MG63 (cell line): ENCODE measurements around the gene HSP90AA1. TPM values are rescaled to one million over a fixed set of nuclear protein-coding genes. Genes with fewer than 3 reads are reported as not detected.
"Not testable (repeated sequence)": the region's sequence is repeated elsewhere in the genome, so short reads cannot be mapped to it uniquely, and the experiment has no call there.

ENCODE experiments used
- DNase-seq: peaks from one replicate; pipeline ENCODE4 v3.0.0-alpha.2; 2020
- H3K27me3 ChIP-seq: fragments of 250-450 bp; sonication (Bioruptor Pico); 2 replicates; pipeline ENCODE4 v1.5.1; 2020; ENCODE audit warnings: mild to moderate bottlenecking, moderate library complexity
- H3K36me3 ChIP-seq: fragments of 250-450 bp; sonication (Bioruptor Pico); 2 replicates; pipeline ENCODE4 v1.5.1; 2020; ENCODE audit warnings: mild to moderate bottlenecking, moderate library complexity
- H3K4me3 ChIP-seq: fragments of 250-450 bp; sonication (Bioruptor Pico); 2 replicates; pipeline ENCODE4 v1.5.1; 2020; ENCODE audit warnings: mild to moderate bottlenecking, moderate library complexity
- H3K9me3 ChIP-seq: fragments of 250-450 bp; sonication (Bioruptor Pico); 2 replicates; pipeline ENCODE4 v1.5.1; 2020; ENCODE audit warnings: mild to moderate bottlenecking, moderate library complexity
- total RNA-seq: library from RNA; depleted of rRNA; stranded (reverse); fragments of >200 nt; shearing (Covaris generic); gene quantifications from 2 replicates; pipeline ENCODE4 v1.2.3, GENCODE V29; 2014; ENCODE audit warnings: low replicate concordance

The HSP90AA1 gene
- total RNA-seq, 1 experiment from 2014 or later, result 180 TPM

DNA sequence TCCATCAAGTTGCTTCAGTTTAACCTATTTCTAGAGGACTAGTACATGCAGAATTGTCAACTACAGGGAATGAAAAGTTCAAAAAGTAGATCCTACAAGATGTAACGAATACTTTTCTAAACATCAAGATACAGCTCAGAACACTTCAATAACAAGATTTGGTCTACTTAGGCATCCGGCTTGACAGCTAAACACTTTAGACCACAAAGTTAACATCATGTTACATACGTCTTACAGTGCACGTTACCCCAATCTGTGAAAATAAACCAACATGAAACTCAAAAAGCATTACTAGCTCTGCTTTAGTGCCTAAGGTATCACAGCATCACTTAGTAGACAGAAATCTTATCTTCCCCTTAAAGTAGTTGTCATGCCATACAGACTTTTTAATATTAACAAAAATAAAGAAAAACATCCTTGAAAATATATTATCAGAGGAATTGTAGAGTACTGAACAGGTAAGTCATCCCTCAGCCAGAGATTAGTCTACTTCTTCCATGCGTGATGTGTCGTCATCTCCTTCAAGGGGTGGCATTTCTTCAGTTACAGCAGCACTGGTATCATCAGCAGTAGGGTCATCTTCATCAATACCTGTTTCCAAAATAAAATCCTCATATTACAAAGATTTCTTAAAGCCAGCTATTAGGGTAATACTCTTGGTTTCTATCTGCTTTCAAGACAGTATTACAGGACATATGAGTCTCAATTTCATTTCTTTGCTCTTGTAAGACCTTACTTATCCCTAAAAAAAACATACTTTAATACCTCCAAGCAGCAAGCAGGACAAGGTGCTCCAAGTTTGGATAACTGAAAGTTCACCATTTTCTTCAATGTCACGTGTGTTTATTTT lies 5.4 kb downstream of the HSP90AA1 start:
- no peak for DNase-seq
- H3K36me3 ChIP-seq, result peaks cover 69% of the 10 kb centered on the region
- no peaks in the 10 kb centered on the region for H3K27me3 ChIP-seq

DNA sequence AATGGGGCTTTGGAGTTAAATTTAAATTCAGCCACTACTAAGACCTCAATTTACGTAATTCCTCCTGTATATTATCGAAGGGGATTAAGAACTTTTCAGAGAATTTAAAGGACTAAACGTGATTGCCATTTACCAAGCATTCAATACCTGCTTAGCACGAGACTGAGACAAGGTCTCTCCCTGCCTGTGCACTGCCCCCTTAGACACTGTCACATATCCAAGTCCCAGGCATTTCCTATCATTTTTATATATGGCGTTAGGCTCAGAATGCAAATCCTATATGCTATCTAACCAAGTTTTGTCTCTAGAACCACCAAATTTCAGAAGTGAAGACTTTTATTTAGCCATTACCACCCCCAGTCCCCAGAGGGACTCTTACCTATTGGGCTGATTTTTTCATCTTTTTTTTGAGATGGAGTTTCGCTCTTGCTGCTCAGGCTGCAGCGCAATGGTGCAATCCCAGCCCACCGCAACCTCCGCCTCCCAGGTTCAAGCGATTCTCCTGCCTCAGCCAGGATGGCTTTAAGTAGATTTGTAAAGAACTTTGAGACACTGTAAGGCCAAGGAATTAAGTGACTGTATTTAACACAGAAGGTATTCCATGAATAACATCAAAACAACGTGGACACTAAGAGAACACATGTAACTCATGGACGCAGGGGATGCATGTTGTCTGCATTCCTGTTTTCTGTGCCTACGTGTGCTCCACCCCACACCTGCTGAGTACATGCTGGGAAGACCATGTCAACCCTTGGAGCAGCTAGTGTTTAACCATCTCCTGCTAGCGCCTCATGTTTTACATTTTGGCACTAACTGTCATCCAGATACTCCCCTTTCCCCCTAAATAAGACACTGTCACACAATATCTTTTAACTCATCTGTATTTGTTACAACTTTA lies 6.4 kb downstream of the HSP90AA1 start:
- DNase-seq, result no peak
- Histone ChIP-seq H3K9me3 (no peaks in the 10 kb centered on the region), H3K36me3 (peaks cover 61% of the 10 kb centered on the region), H3K27me3 (no peaks in the 10 kb centered on the region), H3K4me3 (no peak overlapping the region)

More for the DNA sequence above, 5.4 kb downstream of the HSP90AA1 start:
- no peak overlapping the region for H3K4me3 ChIP-seq
- no peaks in the 10 kb centered on the region for H3K9me3 ChIP-seq

DNA sequence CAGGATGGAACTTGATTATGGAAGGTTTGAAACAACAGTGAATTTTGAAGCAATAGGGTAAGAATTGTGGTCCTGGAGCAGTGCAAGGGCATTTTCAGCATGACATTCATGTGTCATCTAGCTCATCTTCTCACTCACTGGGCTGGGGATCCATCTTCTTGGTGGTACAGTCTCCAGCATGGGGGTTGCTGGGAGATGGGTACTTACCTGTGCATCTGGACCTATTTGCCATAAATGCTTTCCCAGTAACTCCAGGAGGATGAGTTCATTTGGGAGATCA lies 7.2 kb downstream of the HSP90AA1 start:
- no peak for DNase-seq
- Histone ChIP-seq H3K4me3 (no peak overlapping the region), H3K27me3 (no peaks in the 10 kb centered on the region), H3K9me3 (no peaks in the 10 kb centered on the region), H3K36me3 (peaks cover 53% of the 10 kb centered on the region)

DNA sequence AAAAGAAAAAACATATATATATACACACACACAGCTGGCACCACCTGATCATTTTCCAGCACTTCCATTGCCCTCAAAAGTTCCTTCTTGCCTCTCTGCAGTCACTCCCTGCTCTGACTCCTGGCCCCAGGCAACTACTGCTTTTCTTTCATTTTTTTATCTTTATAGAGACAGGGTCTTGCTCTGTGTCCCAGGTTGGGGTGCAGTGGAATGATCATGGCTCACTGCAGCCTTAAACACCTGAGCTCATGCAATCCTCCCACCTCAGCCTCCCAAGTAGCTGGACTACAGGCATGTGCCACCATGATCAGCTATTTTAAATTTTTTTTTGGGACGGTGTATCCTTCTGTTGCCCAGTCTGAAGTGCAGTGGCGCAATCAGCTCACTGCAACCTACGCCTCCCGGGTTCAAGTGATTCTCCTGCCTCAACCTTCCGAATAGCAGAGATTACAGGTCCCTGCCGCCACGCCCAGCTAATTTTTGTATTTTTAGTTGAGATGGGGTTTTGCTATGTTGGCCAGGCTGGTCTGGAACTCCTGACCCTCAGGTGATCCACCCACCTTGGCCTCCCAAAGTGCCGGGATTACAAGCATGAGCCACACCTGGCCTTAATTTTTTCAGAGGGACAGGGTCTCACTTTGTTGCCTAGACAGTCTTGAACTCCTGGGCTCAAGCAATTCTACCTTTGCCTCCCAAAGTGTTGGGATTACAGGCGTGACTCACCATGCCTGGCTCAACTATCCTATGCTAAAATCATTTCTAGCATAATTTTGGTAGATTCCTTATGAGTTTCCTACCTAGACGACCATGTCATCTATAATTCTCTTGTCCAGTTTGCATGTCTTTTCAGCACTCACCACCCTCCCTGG lies 7.8 kb downstream of the HSP90AA1 start:
- DNase-seq, result no peak
- no peaks in the 10 kb centered on the region for H3K27me3 ChIP-seq
- H3K9me3 ChIP-seq, result no peaks in the 10 kb centered on the region
- no peak overlapping the region for H3K4me3 ChIP-seq
- peaks cover 47% of the 10 kb centered on the region for H3K36me3 ChIP-seq

DNA sequence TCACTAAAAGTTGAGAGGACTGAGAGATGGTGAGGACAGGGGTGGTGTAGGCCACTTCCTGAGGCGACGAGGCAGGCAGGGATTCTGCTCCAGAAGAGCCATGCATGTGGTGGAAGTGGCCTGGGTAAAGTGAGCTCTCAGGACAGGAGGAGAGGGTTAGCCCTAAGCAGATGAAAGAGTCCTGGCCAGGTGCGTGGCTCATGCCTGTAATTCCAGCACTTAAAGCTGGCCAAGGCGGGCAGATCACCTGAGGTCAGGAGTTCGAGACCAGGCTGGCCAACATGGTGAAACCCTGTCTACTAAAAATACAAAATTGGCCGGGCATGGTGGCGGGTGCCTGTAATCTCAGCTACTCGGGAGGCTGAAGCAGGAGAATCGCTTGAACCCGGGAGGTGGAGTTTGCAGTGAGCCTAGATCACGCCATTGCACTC lies 8.5 kb downstream of the HSP90AA1 start:
- not testable (repeated sequence) for H3K4me3 ChIP-seq, DNase-seq, H3K9me3 ChIP-seq, H3K27me3 ChIP-seq
- peaks cover 40% of the 10 kb centered on the region for H3K36me3 ChIP-seq

DNA sequence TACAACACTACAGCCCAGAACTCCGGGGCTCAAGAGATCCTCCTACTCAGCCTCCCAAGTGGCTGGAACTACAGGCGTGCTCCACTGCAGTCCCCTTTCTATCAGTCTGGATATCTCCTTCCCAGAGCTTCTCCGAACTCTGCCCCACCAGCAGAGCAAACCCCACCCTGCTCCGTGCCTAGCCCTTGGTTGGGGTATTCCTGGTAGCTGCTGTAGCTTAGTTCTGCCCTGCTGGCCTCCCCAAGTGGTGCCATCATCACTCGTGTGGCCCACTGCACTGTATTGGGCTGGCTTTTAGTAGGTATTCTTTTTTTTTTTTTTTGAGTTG lies 9.5 kb downstream of the HSP90AA1 start:
- Histone ChIP-seq H3K27me3 (no peaks in the 10 kb centered on the region), H3K36me3 (peaks cover 30% of the 10 kb centered on the region), H3K9me3 (no peaks in the 10 kb centered on the region), H3K4me3 (no peak overlapping the region)
- DNase-seq, result no peak

DNA sequence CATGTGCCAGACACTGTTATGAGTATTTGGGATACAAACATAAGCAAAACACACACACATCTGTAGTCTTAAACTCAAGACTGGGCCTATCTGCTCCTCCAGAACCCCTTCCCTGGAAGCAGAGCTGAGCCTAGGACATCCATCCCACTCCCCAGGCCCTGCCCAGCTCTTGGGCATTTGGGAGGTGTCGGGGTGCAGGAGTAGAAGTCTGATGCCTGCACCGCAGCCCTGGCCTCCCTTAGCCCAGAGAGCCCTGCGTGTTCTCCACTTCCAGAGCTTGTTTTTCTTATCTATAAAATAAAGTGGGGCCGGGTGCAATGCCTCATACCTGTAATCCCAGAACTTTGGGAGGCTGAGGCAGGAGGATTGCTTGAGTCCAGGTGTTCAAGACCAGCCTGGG lies 11.7 kb downstream of the HSP90AA1 start:
- no peak for DNase-seq
- Histone ChIP-seq H3K36me3 (peaks cover 11% of the 10 kb centered on the region), H3K9me3 (no peaks in the 10 kb centered on the region), H3K4me3 (no peak overlapping the region), H3K27me3 (no peaks in the 10 kb centered on the region)

DNA sequence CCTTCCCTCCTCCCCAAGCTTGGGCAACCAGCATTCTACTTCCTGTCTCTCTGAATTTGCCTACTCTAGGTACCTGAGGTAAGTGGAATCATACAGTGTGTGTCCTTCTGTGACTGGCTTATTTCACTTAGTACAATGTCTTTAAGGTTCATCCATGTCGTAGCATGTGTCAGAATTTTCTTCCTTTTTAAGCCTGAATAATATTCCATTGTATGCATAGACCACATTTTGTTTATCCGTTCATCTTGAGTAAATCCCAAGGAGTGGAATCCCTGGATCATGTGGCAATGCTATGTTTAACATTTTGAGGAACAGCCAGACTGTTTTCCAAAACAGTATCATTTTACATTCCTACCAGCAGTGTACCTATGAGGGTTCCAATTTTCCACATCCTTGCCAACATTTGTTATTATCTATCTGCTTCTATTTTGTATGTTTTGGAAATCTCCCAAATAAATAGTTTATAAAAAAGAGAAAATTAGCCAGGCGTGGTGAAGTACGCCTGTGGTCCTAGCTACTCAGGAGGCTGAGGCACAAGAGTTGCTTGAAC lies 12.4 kb downstream of the HSP90AA1 start:
- Histone ChIP-seq H3K27me3 (no peaks in the 10 kb centered on the region), H3K9me3 (no peaks in the 10 kb centered on the region), H3K4me3 (no peak overlapping the region), H3K36me3 (peaks cover 4% of the 10 kb centered on the region)
- no peak for DNase-seq

DNA sequence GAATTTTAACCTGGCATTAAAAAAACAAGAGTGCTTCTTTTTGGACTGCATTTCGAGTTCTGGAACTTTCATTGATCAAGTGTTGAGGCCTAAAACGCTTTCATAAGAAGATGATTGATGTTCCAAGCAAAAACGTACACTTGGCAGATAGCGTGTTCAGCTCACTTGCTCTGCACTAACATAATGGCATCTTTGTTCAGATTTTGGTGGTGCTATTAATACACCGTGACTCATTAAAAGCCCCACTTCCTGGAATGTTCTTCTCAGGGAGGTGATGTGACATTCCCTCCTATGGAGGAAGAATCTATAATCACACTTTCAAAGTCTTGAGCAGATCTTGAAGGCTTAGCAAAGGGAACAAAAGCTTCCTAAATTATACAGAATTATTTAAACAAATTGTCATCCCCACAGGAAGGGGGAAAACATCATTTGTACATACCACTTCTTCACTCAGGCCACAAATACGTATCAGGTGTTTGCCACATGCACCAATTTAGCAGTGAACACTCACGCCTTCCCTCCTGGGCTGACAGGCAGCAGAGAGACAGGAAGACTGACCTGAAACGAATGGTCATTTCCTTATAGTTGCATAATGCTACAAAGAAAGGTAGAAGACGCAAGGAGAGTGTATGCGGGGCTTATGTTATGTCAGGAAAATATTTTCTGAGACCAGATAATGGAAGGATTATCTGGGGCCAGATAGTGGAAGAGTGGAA lies 15.4 kb downstream of the HSP90AA1 start:
- H3K9me3 ChIP-seq, result no peaks in the 10 kb centered on the region
- DNase-seq, result no peak

DNA sequence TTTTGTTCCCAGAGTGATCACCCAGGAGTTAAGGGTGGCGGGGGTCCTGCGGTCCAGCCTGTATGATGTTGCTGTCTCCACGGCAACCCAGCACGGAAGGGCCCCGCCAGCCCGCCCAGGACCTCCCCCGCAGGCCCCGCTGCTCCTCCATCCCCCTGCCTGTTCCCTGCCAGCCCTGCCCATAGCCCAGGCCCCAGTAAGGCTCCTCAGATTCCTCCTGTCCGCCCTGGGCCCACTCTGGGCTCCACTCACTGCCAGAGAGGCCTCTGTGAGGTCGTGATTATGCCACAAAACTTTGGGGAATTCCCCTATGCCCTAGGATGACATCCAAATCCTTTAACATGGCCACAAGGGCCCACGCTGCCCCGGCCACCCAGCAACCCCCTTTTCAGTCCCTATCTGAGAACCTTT lies 20.8 kb downstream of the HSP90AA1 start:
- no peak overlapping the region for H3K4me3 ChIP-seq
- DNase-seq, result no peak

More for the DNA sequence above, 15.4 kb downstream of the HSP90AA1 start:
- Histone ChIP-seq H3K36me3 (no peaks in the 10 kb centered on the region), H3K4me3 (no peak overlapping the region), H3K27me3 (no peaks in the 10 kb centered on the region)

DNA sequence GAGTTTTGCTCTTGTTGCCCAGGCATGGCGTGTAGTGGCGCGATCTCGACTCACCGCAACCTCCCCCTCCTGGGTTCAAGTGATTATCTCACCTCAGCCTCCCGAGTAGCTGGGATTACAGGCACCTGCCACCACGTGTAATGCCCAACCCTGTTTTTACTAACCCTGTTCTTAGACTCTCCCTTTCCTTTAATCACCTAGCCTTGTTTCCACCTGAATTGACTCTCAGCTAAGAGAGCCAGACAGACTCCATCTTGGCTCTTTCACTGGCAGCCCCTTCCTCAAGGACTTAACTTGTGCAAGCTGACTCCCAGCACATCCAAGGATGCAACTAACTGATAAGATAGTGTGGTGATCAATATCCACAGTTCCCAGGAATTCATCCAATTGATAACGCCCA lies 22.3 kb downstream of the HSP90AA1 start:
- DNase-seq, H3K36me3 ChIP-seq, H3K9me3 ChIP-seq, H3K27me3 ChIP-seq, H3K4me3 ChIP-seq: not testable (repeated sequence)

More for the DNA sequence above, 20.8 kb downstream of the HSP90AA1 start:
- no peaks in the 10 kb centered on the region for H3K9me3 ChIP-seq
- H3K36me3 ChIP-seq, result no peaks in the 10 kb centered on the region
- no peaks in the 10 kb centered on the region for H3K27me3 ChIP-seq

DNA sequence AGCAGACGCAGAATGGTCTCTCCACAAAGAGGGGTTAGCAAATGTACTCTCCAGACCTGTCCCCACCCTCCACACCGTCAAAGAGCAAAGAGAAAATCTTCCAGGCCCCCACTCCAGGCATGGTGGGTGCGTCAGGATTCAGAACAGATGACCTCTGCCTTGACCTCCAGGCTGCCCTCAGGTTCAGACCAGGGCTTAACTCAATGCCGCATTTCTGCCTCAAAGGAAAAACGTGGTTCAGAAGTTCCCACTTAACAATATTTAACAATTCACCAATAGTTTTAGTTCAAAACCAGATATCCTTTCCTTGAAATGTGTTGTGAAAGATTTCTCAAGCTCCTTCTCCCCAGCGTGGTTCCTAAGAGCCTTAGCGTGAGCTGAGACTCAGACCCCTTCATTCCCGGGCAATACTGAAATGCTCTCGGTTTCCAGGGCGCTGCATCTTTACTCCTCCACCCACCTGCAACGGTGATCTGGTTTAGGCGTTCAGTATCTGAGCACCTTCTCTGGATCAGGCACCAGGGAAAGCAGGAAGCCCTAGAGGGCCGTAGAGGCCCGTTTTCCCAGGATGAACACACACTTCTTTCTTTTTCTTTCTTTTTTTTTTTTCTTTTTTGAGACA lies 22.9 kb downstream of the HSP90AA1 start:
- H3K36me3 ChIP-seq, result no peaks in the 10 kb centered on the region
- H3K9me3 ChIP-seq, result no peaks in the 10 kb centered on the region
- no peak for DNase-seq
- no peaks in the 10 kb centered on the region for H3K27me3 ChIP-seq
- no peak overlapping the region for H3K4me3 ChIP-seq

DNA sequence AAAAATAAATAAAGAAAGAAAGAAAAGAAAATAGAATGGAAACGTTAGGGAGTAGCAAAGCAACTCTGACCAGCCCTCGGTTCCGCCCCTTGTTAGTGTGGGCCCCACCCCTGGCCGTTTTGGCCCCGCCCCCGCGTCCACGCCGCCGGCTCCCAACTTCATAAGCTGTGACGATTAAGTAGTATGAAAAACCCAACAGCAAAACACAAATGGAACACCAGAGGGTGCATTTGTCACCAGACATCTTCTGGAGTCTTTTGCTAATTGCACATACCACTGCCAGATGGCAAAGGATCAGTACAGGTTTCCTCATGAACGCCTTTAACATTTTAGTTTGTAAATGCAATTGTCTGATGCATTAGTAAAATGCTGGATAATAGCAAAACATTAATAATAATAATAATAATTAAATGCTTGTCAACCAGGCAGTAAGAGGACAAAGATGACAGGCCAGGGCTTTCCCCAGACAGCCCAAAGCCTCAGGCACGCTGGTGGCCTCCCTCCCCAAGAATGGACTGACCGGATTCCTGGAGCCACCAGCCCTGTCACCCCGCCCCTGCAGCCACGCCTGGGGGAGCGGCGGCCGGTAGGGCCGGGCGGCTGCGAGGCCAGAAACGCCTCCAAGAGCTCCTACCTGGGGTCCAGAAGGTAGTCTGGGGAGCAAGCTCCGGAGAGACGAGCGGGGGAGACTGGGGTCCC lies 23.6 kb downstream of the HSP90AA1 start:
- DNase-seq, result no peak
- no peaks in the 10 kb centered on the region for H3K9me3 ChIP-seq
- H3K27me3 ChIP-seq, result no peaks in the 10 kb centered on the region
- no peaks in the 10 kb centered on the region for H3K36me3 ChIP-seq
- no peak overlapping the region for H3K4me3 ChIP-seq

DNA sequence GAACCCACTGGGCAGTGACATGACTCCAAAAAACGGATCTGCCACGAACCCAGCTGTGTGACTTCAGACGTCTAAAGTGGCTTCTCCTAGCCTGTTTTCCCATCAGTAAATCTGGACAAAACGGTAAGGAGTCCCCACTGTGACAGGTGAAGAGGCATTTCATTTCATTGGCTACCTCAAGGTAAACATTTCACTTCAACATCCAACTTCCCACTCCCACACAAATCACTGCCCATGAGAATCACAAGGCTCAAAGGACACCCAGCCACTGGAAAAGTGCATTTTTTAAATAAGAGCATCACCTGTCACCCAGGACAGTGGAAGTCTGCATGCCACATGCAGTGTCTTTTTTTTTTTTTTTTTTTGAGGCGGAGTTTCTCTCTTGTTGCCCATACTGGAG lies 27.9 kb downstream of the HSP90AA1 start:
- no peak for DNase-seq
- Histone ChIP-seq H3K9me3 (no peaks in the 10 kb centered on the region), H3K36me3 (no peaks in the 10 kb centered on the region), H3K4me3 (no peak overlapping the region), H3K27me3 (no peaks in the 10 kb centered on the region)

DNA sequence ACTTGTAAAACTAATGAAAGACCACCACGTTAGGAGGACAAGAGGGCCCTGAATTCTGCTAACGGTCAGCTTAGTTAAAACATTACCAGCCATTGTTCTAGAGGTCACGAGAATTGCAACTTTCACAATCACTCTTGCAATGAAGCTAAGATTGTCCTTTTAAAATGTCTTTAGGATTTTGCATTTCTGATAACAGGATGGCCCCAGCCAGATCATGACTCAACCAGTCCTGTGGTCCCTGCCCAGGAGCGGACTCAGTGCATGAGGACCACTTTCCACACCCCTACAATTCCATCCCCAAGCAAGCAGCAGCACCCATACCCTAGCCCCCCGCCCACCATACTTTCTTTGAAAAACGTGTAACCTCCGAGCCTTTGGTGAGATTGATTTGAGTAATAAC lies 28.7 kb downstream of the HSP90AA1 start:
- H3K4me3 ChIP-seq, result no peak overlapping the region
- H3K36me3 ChIP-seq, result no peaks in the 10 kb centered on the region
- H3K27me3 ChIP-seq, result no peaks in the 10 kb centered on the region
- no peaks in the 10 kb centered on the region for H3K9me3 ChIP-seq
- no peak for DNase-seq
